ENCODE data around the gene RNF5. TPM values are rescaled to one million over a fixed set of nuclear protein-coding genes. Genes with fewer than 3 reads are reported as not detected.

The RNF5 gene
- total RNA-seq, 1 experiment from 2014 or later, result 114 TPM

DNA sequence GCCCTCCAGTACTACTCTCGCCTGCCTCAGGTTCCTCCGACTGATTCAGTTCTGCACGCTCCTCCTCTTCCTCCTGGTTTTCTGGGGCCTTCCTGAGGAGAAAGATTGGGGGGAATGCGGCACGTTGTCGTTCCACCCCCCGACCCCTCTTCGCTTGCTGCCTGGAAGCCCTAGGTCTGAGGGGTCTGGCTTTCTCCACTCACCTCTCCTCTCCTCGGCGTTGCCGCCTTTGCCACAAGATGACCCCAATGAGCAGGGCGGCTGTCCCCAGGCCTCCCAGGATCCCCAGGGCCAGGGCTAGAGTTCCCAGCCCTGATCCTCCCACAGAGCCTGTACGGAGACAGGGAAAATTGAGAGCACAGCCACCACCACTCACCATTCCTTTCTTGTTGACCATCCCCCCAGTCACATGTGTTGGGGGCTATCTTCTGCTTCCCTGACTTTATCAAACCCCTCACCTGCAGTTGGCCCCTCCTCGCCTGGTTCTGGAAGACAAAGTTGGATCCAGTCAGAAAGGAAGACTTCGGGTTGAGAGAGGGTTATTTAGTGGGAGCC, 3.0 kb downstream of the RNF5 start:
- no peak overlapping the region; the same call in 1 of the 2 replicates for H3K4me3 Mint-ChIP-seq
- no peak for DNase-seq (ENCODE audit: low spot score)
- ChIA-PET CTCF (interaction anchor here (1.6 to 2.2 kb wide), 2 partner anchors 14 to 31 kb away, joined by 6 to 9 read pairs; no protein-coding TSS in a partner anchor), POLR2A (interaction anchor here (0.7 kb wide), 1 partner anchor 29 kb away, joined by 4 read pairs; no protein-coding TSS in a partner anchor)
- H3K27me3 Mint-ChIP-seq (ENCODE audit: low read depth), result no peaks in the 10 kb centered on the region
- no peak for ATAC-seq
- peaks cover 22% of the 10 kb centered on the region for H3K4me1 Mint-ChIP-seq
- peaks cover 24% of the 10 kb centered on the region for H3K36me3 Mint-ChIP-seq
- peak overlapping the region; percentile 23; the same call in 1 of the 2 replicates for H3K27ac Mint-ChIP-seq
- H3K9me3 Mint-ChIP-seq, result no peaks in the 10 kb centered on the region
- TF ChIP-seq CDX4 (CRISPR knock-in tag; IDR thresholded peaks at IDR 0.05; ENCODE audit: borderline replicate concordance) (no peak), ZNF425 (CRISPR knock-in tag; conservative IDR thresholded peaks at IDR 0.05) (no peak), ETV6 (CRISPR knock-in tag; IDR thresholded peaks at IDR 0.05) (no peak), ZNF138 (CRISPR knock-in tag; conservative IDR thresholded peaks at IDR 0.05) (no peak), CBFB (CRISPR knock-in tag; IDR thresholded peaks at IDR 0.05; ENCODE audit: low read depth) (no peak), GRHL2 (CRISPR knock-in tag; IDR thresholded peaks at IDR 0.05; ENCODE audit: insufficient replicate concordance, severe bottlenecking) (no peak), PREB (CRISPR knock-in tag; IDR thresholded peaks at IDR 0.05; ENCODE audit: borderline replicate concordance) (no peak), ZNF416 (CRISPR knock-in tag; IDR thresholded peaks at IDR 0.05) (no peak), ZNF671 (CRISPR knock-in tag; IDR thresholded peaks at IDR 0.05) (no peak), NFE2L1 (CRISPR knock-in tag; IDR thresholded peaks at IDR 0.05) (no peak), MLX (CRISPR knock-in tag; IDR thresholded peaks at IDR 0.05) (no peak), ATF1 (CRISPR knock-in tag; IDR thresholded peaks at IDR 0.05) (no peak), USF1 (CRISPR knock-in tag; IDR thresholded peaks at IDR 0.05) (no peak), AFF4 (CRISPR knock-in tag; IDR thresholded peaks at IDR 0.05; ENCODE audit: borderline replicate concordance) (no peak), CREB1 (CRISPR knock-in tag; IDR thresholded peaks at IDR 0.05) (no peak), ZBTB21 (CRISPR knock-in tag; IDR thresholded peaks at IDR 0.05; ENCODE audit: borderline replicate concordance) (no peak)
- TF ChIP-seq, protein P1, sequence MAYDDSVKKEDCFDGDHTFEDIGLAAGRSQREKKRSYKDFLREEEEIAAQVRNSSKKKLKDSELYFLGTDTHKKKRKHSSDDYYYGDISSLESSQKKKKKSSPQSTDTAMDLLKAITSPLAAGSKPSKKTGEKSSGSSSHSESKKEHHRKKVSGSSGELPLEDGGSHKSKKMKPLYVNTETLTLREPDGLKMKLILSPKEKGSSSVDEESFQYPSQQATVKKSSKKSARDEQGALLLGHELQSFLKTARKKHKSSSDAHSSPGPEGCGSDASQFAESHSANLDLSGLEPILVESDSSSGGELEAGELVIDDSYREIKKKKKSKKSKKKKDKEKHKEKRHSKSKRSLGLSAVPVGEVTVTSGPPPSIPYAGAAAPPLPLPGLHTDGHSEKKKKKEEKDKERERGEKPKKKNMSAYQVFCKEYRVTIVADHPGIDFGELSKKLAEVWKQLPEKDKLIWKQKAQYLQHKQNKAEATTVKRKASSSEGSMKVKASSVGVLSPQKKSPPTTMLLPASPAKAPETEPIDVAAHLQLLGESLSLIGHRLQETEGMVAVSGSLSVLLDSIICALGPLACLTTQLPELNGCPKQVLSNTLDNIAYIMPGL (CRISPR knock-in tag; IDR thresholded peaks at IDR 0.05), result no peak
- TF ChIP-seq, protein P2, sequence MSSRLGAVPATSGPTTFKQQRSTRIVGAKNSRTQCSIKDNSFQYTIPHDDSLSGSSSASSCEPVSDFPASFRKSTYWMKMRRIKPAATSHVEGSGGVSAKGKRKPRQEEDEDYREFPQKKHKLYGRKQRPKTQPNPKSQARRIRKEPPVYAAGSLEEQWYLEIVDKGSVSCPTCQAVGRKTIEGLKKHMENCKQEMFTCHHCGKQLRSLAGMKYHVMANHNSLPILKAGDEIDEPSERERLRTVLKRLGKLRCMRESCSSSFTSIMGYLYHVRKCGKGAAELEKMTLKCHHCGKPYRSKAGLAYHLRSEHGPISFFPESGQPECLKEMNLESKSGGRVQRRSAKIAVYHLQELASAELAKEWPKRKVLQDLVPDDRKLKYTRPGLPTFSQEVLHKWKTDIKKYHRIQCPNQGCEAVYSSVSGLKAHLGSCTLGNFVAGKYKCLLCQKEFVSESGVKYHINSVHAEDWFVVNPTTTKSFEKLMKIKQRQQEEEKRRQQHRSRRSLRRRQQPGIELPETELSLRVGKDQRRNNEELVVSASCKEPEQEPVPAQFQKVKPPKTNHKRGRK (CRISPR knock-in tag; IDR thresholded peaks at IDR 0.05; ENCODE audit: borderline replicate concordance), result no peak
- TF ChIP-seq, protein P3, sequence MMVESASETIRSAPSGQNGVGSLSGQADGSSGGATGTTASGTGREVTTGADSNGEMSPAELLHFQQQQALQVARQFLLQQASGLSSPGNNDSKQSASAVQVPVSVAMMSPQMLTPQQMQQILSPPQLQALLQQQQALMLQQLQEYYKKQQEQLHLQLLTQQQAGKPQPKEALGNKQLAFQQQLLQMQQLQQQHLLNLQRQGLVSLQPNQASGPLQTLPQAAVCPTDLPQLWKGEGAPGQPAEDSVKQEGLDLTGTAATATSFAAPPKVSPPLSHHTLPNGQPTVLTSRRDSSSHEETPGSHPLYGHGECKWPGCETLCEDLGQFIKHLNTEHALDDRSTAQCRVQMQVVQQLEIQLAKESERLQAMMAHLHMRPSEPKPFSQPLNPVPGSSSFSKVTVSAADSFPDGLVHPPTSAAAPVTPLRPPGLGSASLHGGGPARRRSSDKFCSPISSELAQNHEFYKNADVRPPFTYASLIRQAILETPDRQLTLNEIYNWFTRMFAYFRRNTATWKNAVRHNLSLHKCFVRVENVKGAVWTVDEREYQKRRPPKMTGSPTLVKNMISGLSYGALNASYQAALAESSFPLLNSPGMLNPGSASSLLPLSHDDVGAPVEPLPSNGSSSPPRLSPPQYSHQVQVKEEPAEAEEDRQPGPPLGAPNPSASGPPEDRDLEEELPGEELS (CRISPR knock-in tag; IDR thresholded peaks at IDR 0.05), result no peak
